Thyroid gland (tissue), 4 donors: Measurements from ENCODE around the gene PIN1. TPM values are rescaled to one million over a fixed set of nuclear protein-coding genes. Genes with fewer than 3 reads are reported as not detected.
"Not testable (repeated sequence)": the region's sequence is repeated elsewhere in the genome, so short reads cannot be mapped to it uniquely, and the experiment has no call there.

Experiments
- DNase-seq, 2 donors: peaks; one replicate each; pipeline ENCODE4 v3.0.0-alpha.2; 2019
- H3K27ac ChIP-seq, 3 donors: fragments of 200-600 bp; sonication (generic); 1 replicate in 2 of 3; 2 replicates in 1 of 3; pipeline ENCODE4 v1.5.1; 2016 to 2019; ENCODE audit warnings: mild to moderate bottlenecking in 1 of 3, moderate library complexity in 1 of 3
- H3K27me3 ChIP-seq: fragments of 200-600 bp; sonication (generic); one replicate; pipeline ENCODE4 v1.5.1; 2019
- H3K36me3 ChIP-seq, 2 donors: fragments of 200-600 bp; sonication (generic); one replicate each; pipeline ENCODE4 v1.5.1; 2016 to 2019
- H3K4me1 ChIP-seq, 2 donors: fragments of 200-600 bp; sonication (generic); one replicate each; pipeline ENCODE4 v1.5.1; 2017 to 2019
- H3K4me3 ChIP-seq, 3 donors: fragments of 200-600 bp; sonication (generic); replicated peaks in 1 of 3; 1 replicate in 2 of 3; 2 replicates in 1 of 3; pipeline ENCODE4 v1.5.1; 2016; ENCODE audit warnings: mild to moderate bottlenecking in 1 of 3
- H3K9me3 ChIP-seq: fragments of 200-600 bp; sonication (generic); one replicate; pipeline ENCODE4 v1.5.1; 2017
- POLR2A ChIP-seq, 2 donors: fragments of 450-650 bp; IDR thresholded peaks; one replicate each; pipeline ENCODE4 v1.6.1; 2017; ENCODE audit warnings: antibody characterized with exemption in 2 of 2, mild to moderate bottlenecking in 2 of 2, moderate library complexity in 1 of 2
- WGBS, 2 donors: methylation state at CpG; one replicate each; pipeline ENCODE4 v1.1.5; 2017; 5-methylcytosine and 5-hydroxymethylcytosine counted together
- intact Hi-C: fragments of 100-400 bp; cut with DNase I; formaldehyde crosslinking; loops from one replicate; pipeline ENCODE4 v1.15.1; 2023
- total RNA-seq, 4 donors: library from RNA; depleted of rRNA; stranded (reverse); fragments of >200 nt; gene quantifications; one replicate each; pipeline ENCODE4 v1.2.3, GENCODE V29; 2016
- TF ChIP-seq, protein P1 (sequence below), 6 experiments: fragments of 200-600 bp in 3 of 6; fragments of 450-650 bp in 3 of 6; sonication (generic) in 3 of 6; IDR thresholded peaks; one replicate each; pipeline ENCODE4 v1.5.1; 2016 to 2019; ENCODE audit warnings: antibody characterized with exemption in 6 of 6, mild to moderate bottlenecking in 2 of 6, inconsistent platforms in 1 of 6, moderate library complexity in 1 of 6

The PIN1 gene
- total RNA-seq, 4 donors from 2014 or later = 50.0 to 98.0 (median 72.3) TPM

DNA sequence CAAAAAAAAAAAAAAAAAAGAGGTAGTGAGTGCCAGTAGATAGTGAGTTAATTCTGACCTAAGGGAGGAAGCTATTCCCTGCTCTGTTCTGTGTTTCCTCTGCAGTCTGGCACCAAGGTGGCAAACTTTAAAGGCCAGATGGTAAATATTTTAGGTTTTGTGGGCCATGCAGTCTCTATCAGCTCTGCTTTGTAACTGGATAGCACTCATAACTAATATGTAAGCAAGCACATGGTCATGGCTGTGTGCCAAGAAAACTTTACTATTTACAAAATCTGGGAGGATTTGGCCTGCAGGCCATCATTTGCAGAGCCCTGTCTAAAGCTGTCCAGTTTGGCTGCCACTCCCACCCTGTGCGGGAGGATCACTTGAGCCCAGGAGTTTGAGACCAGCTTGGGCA is 4.3 kb downstream of the PIN1 start:
- WGBS, 2 donors = 78 to 100% methylated on average over 1 of the region's 1 CpG
- Histone ChIP-seq H3K27ac (no peak overlapping the region), H3K36me3 (peaks cover 14 to 47% of the 10 kb centered on the region in 2 donors), H3K4me3 (no peak overlapping the region), H3K4me1 (peaks cover 7 to 10% of the 10 kb centered on the region in 2 donors), H3K27me3 (no peaks in the 10 kb centered on the region), H3K9me3 (no peaks in the 10 kb centered on the region)
- intact Hi-C loops = no loop called here
- no peak for DNase-seq
- TF ChIP-seq, protein P1, sequence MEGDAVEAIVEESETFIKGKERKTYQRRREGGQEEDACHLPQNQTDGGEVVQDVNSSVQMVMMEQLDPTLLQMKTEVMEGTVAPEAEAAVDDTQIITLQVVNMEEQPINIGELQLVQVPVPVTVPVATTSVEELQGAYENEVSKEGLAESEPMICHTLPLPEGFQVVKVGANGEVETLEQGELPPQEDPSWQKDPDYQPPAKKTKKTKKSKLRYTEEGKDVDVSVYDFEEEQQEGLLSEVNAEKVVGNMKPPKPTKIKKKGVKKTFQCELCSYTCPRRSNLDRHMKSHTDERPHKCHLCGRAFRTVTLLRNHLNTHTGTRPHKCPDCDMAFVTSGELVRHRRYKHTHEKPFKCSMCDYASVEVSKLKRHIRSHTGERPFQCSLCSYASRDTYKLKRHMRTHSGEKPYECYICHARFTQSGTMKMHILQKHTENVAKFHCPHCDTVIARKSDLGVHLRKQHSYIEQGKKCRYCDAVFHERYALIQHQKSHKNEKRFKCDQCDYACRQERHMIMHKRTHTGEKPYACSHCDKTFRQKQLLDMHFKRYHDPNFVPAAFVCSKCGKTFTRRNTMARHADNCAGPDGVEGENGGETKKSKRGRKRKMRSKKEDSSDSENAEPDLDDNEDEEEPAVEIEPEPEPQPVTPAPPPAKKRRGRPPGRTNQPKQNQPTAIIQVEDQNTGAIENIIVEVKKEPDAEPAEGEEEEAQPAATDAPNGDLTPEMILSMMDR (IDR thresholded peaks at IDR 0.05) = no peak
- TF ChIP-seq POLR2A (IDR thresholded peaks at IDR 0.05) = no peak

DNA sequence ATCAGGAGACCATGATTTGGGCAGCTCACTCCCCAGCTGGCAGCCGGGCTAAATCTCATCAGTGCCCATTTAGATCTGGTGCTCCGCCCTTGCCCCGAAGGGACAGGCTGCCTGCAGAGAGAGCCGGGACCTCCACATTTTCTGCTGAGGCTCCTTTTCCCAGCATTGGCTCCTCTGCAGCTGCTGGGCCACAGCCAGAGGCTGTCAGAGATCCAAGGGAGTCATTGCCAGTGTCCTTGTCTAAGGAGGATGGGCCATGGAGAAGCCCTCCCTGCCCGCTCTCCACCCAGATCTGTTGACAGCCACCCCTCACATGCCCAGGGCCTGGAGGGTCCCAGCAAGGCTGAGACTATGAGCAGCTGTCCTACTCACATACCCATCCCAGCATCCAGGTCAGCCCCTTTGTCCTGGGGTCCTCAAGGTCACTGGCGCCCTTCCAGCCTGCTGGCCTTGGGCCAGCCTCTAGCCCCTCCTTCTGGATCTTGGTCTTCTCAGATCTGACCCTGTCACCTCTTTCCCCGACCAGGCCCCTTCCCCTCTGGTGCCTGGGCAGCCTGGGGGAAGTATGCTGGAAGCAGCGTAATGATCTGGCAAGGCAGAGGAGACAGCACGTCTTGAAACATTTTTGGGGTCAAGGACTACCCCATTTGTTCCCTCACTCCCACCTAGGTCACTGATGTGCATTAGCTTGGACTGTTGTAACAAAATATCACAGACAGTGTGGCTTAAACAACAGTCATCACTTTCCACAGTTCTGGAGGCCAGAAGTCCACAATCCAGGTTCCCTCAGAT is 7.9 kb downstream of the PIN1 start:
- intact Hi-C loops = no loop called here
- Histone ChIP-seq H3K4me3 (no peak overlapping the region), H3K36me3 (peaks cover 14 to 49% of the 10 kb centered on the region in 2 donors), H3K4me1 (no peaks in the 10 kb centered on the region), H3K9me3 (no peaks in the 10 kb centered on the region), H3K27me3 (no peaks in the 10 kb centered on the region), H3K27ac (no peak overlapping the region)
- no peak for DNase-seq
- WGBS, 2 donors = 82 to 90% methylated on average over 5 to 9 of the region's 9 CpGs
- TF ChIP-seq, protein P1 (IDR thresholded peaks at IDR 0.05) = no peak
- no peak for TF ChIP-seq POLR2A (IDR thresholded peaks at IDR 0.05)

DNA sequence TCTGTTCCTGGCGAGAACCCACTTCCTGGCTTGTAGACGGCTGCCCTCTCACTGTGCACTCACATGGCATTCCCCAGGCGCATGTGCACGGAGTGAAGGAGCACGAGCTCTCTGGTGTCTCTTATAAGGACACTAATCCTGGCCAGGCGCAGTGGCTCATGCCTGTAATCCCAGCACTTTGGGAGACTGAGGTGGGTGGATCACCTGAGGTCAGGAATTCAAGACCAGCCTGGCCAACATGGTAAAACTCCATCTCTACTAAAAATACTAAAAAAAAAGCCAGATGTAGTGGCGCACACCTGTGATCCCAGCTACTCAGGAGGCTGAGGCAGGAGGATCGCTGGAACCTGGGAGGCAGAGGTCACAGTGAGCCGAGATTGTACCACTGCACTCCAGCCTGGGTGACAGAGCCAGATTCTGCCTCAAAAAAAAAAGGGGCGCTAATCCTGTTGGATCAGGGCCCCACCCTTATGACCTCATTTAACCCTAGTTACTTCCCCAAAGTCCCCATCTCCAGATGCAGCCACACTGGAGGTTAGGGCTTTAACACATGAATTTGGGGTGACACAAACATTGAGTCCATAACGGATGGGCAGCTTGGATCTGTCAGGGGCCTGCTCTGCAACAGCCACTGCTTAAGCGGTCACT is 8.6 kb downstream of the PIN1 start:
- H3K27ac ChIP-seq, H3K27me3 ChIP-seq, intact Hi-C loops, H3K9me3 ChIP-seq, H3K4me1 ChIP-seq, DNase-seq, H3K4me3 ChIP-seq: not testable (repeated sequence)
- WGBS, 2 donors = 94 to 99% methylated on average over 12 of the region's 12 CpGs
- H3K36me3 ChIP-seq = peaks cover 14 to 56% of the 10 kb centered on the region in 2 donors

- WGBS, 2 donors = 63 to 72% methylated on average over 9 to 11 of the region's 13 CpGs
- intact Hi-C loops = no loop called here
- no peak overlapping the region for H3K27ac ChIP-seq
Observed at GRCh38 chr19:9847087-9847671, 12.1 kb downstream of the PIN1 start.

DNA sequence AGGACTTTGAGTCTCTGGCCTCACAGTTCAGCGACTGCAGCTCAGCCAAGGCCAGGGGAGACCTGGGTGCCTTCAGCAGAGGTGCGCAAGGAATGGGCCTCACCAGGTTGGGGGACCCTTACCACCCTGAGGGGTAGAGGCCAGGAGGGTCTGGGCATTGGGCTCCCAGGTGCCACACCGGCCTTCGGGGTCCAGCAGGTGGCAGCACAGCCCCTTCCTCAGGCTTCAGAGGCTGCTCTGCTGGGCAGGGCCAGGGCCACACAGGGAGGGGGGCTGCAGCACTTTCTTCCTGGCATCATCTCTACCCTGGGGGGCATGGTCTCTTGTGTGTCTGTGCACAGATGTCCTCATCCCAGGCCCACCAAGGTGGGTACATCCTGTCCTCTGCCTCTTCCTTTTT is 12.9 kb downstream of the PIN1 start:
- intact Hi-C loops = no loop called here
- Histone ChIP-seq H3K9me3 (no peaks in the 10 kb centered on the region), H3K27ac (no peak overlapping the region), H3K4me3 (no peak overlapping the region), H3K27me3 (no peaks in the 10 kb centered on the region), H3K4me1 (no peaks in the 10 kb centered on the region), H3K36me3 (peaks cover 6 to 20% of the 10 kb centered on the region in 2 donors)
- WGBS, 2 donors = 73 to 80% methylated on average over 2 of the region's 4 CpGs
- no peak for DNase-seq
- TF ChIP-seq, protein P1 (IDR thresholded peaks at IDR 0.05) = peak in 3 of 6 experiments; percentile 10 to 28 (median 11)
- TF ChIP-seq POLR2A (IDR thresholded peaks at IDR 0.05) = no peak

More at GRCh38 chr19:9847087-9847671, 12.1 kb downstream of the PIN1 start:
- Histone ChIP-seq H3K9me3 (no peaks in the 10 kb centered on the region), H3K36me3 (peaks cover 6 to 29% of the 10 kb centered on the region in 2 donors), H3K4me1 (no peaks in the 10 kb centered on the region), H3K4me3 (no peak overlapping the region), H3K27me3 (no peaks in the 10 kb centered on the region)
- DNase-seq = no peak
- TF ChIP-seq, protein P1 (IDR thresholded peaks at IDR 0.05) = no peak
- TF ChIP-seq POLR2A (IDR thresholded peaks at IDR 0.05) = no peak
